H1 (cell line): ENCODE measurements around the gene PRADC1. TPM values are rescaled to one million over a fixed set of nuclear protein-coding genes. Genes with fewer than 3 reads are reported as not detected.

ENCODE experiments used
- CTCF ChIA-PET: fragments of 300-600 bp; sonication (Branson Sonifier 250); formaldehyde crosslinking; loops from one replicate; lab custom pipeline; 2021; ENCODE audit not compliant: partially characterized antibody; lab: Charles Lee
- POLR2A ChIA-PET: fragments of 300-600 bp; sonication (Branson Sonifier 250); formaldehyde crosslinking; loops from one replicate; lab custom pipeline; 2021; ENCODE audit warnings: inconsistent platforms; ENCODE audit not compliant: partially characterized antibody; lab: Charles Lee
- DNase-seq, 2 experiments: peaks; one replicate each; pipeline versions ENCODE4 v3.0.0 to v3.0.0-alpha.2; 2010 to 2022; ENCODE audit warnings: low spot score in 2 of 2, low read depth in 1 of 2, mixed read lengths in 1 of 2
- FAIRE-seq: peaks from 2 replicates; lab custom pipeline; 2011; peaks lifted over from hg19 to GRCh38; lab: Jason Lieb, UNC
- H2AFZ ChIP-seq: 2 replicates; pipeline ENCODE4 v1.8.1; 2012; ENCODE audit warnings: low read length, inconsistent platforms
- H2AK5ac ChIP-seq: 2 replicates; pipeline ENCODE4 v1.6.1; 2013; ENCODE audit warnings: low read depth, low read length
- H2BK120ac ChIP-seq: replicated peaks from 2 replicates; pipeline ENCODE3; 2013; ENCODE audit warnings: low read depth, low read length, inconsistent platforms
- H2BK12ac ChIP-seq: 2 replicates; pipeline ENCODE4 v1.6.1; 2013; ENCODE audit warnings: low read depth, low read length
- H2BK15ac ChIP-seq: 2 replicates; pipeline ENCODE4 v1.6.1; 2013; ENCODE audit warnings: low read length
- H2BK20ac ChIP-seq: 2 replicates; pipeline ENCODE4 v1.6.1; 2013; ENCODE audit warnings: low read length
- H2BK5ac ChIP-seq: 2 replicates; pipeline ENCODE4 v1.6.1; 2013; ENCODE audit warnings: low read depth, low read length
- H3K14ac ChIP-seq: 2 replicates; pipeline ENCODE4 v1.6.1; 2013; ENCODE audit warnings: inconsistent platforms; ENCODE audit not compliant: insufficient read length
- H3K18ac ChIP-seq: 2 replicates; pipeline ENCODE4 v1.6.1; 2013; ENCODE audit warnings: low read length; ENCODE audit errors: extremely low read depth
- H3K23ac ChIP-seq: 2 replicates; pipeline ENCODE4 v1.6.1; 2013; ENCODE audit warnings: inconsistent platforms; ENCODE audit not compliant: insufficient read length
- H3K23me2 ChIP-seq: 2 replicates; pipeline ENCODE4 v1.6.1; 2013; ENCODE audit warnings: low read depth, low read length
- H3K27ac ChIP-seq: 2 replicates; pipeline ENCODE4 v1.6.1; 2011; ENCODE audit warnings: low read depth, low read length, inconsistent platforms
- H3K27me3 ChIP-seq, 4 experiments: replicated peaks in 1 of 4; 1 replicate in 1 of 4; 2 replicates in 3 of 4; pipeline versions ENCODE4 v1.6.1 to v1.8.1; 2011 to 2013; ENCODE audit warnings: low read length in 3 of 4, mild to moderate bottlenecking in 3 of 4, inconsistent platforms in 2 of 4, mixed read lengths in 2 of 4, moderate library complexity in 1 of 4; ENCODE audit not compliant: control insufficient read depth in 3 of 4, insufficient read depth in 3 of 4; ENCODE audit errors: extremely low read depth in 1 of 4
- H3K36me3 ChIP-seq, 4 experiments: 2 replicates each; pipeline versions ENCODE4 v1.6.1 to v1.8.1; 2011 to 2013; ENCODE audit warnings: mild to moderate bottlenecking in 4 of 4, low read length in 3 of 4, moderate library complexity in 2 of 4, control low read depth in 1 of 4, inconsistent platforms in 1 of 4; ENCODE audit not compliant: insufficient read depth in 4 of 4, control insufficient read depth in 2 of 4
- H3K4ac ChIP-seq: replicated peaks from 2 replicates; pipeline ENCODE3; 2013; ENCODE audit warnings: low read length, low read depth, mixed read lengths, inconsistent platforms; ENCODE audit not compliant: insufficient read length
- H3K4me1 ChIP-seq, 4 experiments: replicated peaks in 1 of 4; 1 replicate in 1 of 4; 2 replicates in 3 of 4; pipeline versions ENCODE4 v1.6.1 to v1.8.1; 2011 to 2013; ENCODE audit warnings: low read length in 3 of 4, inconsistent platforms in 2 of 4, mixed read lengths in 1 of 4; ENCODE audit not compliant: insufficient read depth in 4 of 4, control insufficient read depth in 3 of 4
- H3K4me2 ChIP-seq, 2 experiments: 2 replicates each; pipeline versions ENCODE4 v1.6.1 to v1.8.1; 2011 to 2013; ENCODE audit warnings: low read depth in 2 of 2, low read length in 2 of 2, control low read depth in 1 of 2, inconsistent platforms in 1 of 2, mild to moderate bottlenecking in 1 of 2; ENCODE audit not compliant: insufficient read depth in 1 of 2
- H3K4me3 ChIP-seq, 4 experiments: fragments of 200-600, 300-600 bp in 1 of 4; sonication (generic), shearing (Covaris generic), sonication (Bioruptor Twin) in 1 of 4; 2 replicates each; pipeline versions ENCODE4 v1.5.1 to v1.8.1; 2011 to 2016; ENCODE audit warnings: low read length in 4 of 4, low read depth in 3 of 4, control low read depth in 2 of 4, inconsistent platforms in 2 of 4, mild to moderate bottlenecking in 2 of 4, mixed read lengths in 1 of 4, moderate library complexity in 1 of 4; ENCODE audit not compliant: insufficient read depth in 2 of 4; ENCODE audit errors: extremely low read depth in 1 of 4
- H3K56ac ChIP-seq: replicated peaks from 2 replicates; pipeline ENCODE3; 2013; ENCODE audit warnings: low read depth, mild to moderate bottlenecking, mixed read lengths, low read length, inconsistent platforms; ENCODE audit not compliant: insufficient read length
- H3K79me1 ChIP-seq: 2 replicates; pipeline ENCODE4 v1.6.1; 2013; ENCODE audit warnings: low read depth, low read length, control low read depth
- H3K79me2 ChIP-seq, 2 experiments: 2 replicates each; pipeline versions ENCODE4 v1.6.1 to v1.8.1; 2012 to 2013; ENCODE audit warnings: low read length in 2 of 2, mild to moderate bottlenecking in 2 of 2, inconsistent platforms in 1 of 2; ENCODE audit not compliant: insufficient read depth in 2 of 2, control insufficient read depth in 1 of 2
- H3K9ac ChIP-seq, 4 experiments: replicated peaks in 1 of 4; 1 replicate in 1 of 4; 2 replicates in 3 of 4; pipeline versions ENCODE4 v1.6.1 to v1.8.1; 2011 to 2013; ENCODE audit warnings: low read depth in 3 of 4, low read length in 3 of 4, control low read depth in 2 of 4, mild to moderate bottlenecking in 2 of 4, moderate library complexity in 2 of 4, inconsistent platforms in 1 of 4; ENCODE audit errors: extremely low read depth in 1 of 4
- H3K9me3 ChIP-seq, 2 experiments: 2 replicates each; pipeline versions ENCODE4 v1.6.1 to v1.8.1; 2012 to 2013; ENCODE audit warnings: mild to moderate bottlenecking in 2 of 2, moderate library complexity in 2 of 2, control low read depth in 1 of 2, inconsistent platforms in 1 of 2, low read depth in 1 of 2, low read length in 1 of 2, mixed read lengths in 1 of 2; ENCODE audit not compliant: insufficient read depth in 2 of 2
- H4K20me1 ChIP-seq, 2 experiments: replicated peaks in 1 of 2; 2 replicates each; pipeline versions ENCODE3 to v1.8.1; 2011 to 2013; ENCODE audit warnings: inconsistent platforms in 2 of 2, low read length in 2 of 2, mild to moderate bottlenecking in 1 of 2; ENCODE audit not compliant: insufficient read depth in 2 of 2, control insufficient read depth in 1 of 2
- H4K5ac ChIP-seq: 2 replicates; pipeline ENCODE4 v1.6.1; 2013; ENCODE audit warnings: low read length, low read depth, mixed read lengths, inconsistent platforms; ENCODE audit not compliant: insufficient read length
- H4K8ac ChIP-seq: 2 replicates; pipeline ENCODE4 v1.8.0; 2013; ENCODE audit warnings: mild to moderate bottlenecking, moderate library complexity, low read length, inconsistent platforms; ENCODE audit not compliant: insufficient read depth; ENCODE audit errors: extremely low read depth
- H4K91ac ChIP-seq: replicated peaks from 2 replicates; pipeline ENCODE3; 2013; ENCODE audit warnings: low read length, mixed read lengths, inconsistent platforms; ENCODE audit not compliant: insufficient read length
- ATF2 ChIP-seq: IDR thresholded peaks from 2 replicates; pipeline ENCODE4 v1.6.1; 2012; ENCODE audit warnings: low read length, inconsistent platforms
- BACH1 ChIP-seq: IDR thresholded peaks from 2 replicates; pipeline ENCODE4 v1.6.1; 2012; ENCODE audit warnings: low read length, improper control_type of control experiment
- CHD1 ChIP-seq: IDR thresholded peaks from 2 replicates; pipeline ENCODE4 v1.6.1; 2012; ENCODE audit warnings: low read depth, low read length, improper control_type of control experiment
- CTCF ChIP-seq, 3 experiments: IDR thresholded peaks; 1 replicate in 2 of 3; 2 replicates in 1 of 3; pipeline versions ENCODE4 v1.5.1 to v1.6.1; 2011; ENCODE audit warnings: low read length in 3 of 3, mild to moderate bottlenecking in 3 of 3, inconsistent platforms in 2 of 3, low read depth in 1 of 3, moderate library complexity in 1 of 3; ENCODE audit not compliant: insufficient read depth in 1 of 3; ENCODE audit errors: control extremely low read depth in 1 of 3
- MAFK ChIP-seq: IDR thresholded peaks from 2 replicates; pipeline ENCODE4 v1.6.1; 2012; ENCODE audit warnings: low read depth, mild to moderate bottlenecking, improper control_type of control experiment, low read length
- POU5F1 ChIP-seq: IDR thresholded peaks from 2 replicates; pipeline ENCODE4 v1.6.1; 2011; ENCODE audit warnings: low read depth, mild to moderate bottlenecking, low read length, moderate library complexity
- TAF1 ChIP-seq: IDR thresholded peaks from 2 replicates; pipeline ENCODE4 v1.6.1; 2011; ENCODE audit warnings: mild to moderate bottlenecking, low read depth, low read length
- YY1 ChIP-seq: IDR thresholded peaks from 2 replicates; pipeline ENCODE4 v1.6.1; 2011; ENCODE audit warnings: low read depth, mild to moderate bottlenecking, low read length
- WGBS, 2 experiments: shearing (Covaris generic) in 1 of 2; methylation state at CpG; one replicate each; pipeline versions ENCODE4 v1.1.6 to v1.1.7; 2013 to 2015; ENCODE audit warnings: low lambda C conversion rate in 2 of 2, mixed read lengths in 2 of 2, inconsistent platforms in 1 of 2, low coverage in 1 of 2, missing lambda C conversion rate in 1 of 2; ENCODE audit not compliant: insufficient replicate concordance in 2 of 2, insufficient coverage in 1 of 2, insufficient read length in 1 of 2; ENCODE audit errors: extremely low coverage in 1 of 2, missing lambda C conversion rate in 1 of 2; 5-methylcytosine and 5-hydroxymethylcytosine counted together
- polyA plus RNA-seq, 7 experiments: library from polyadenylated mRNA; depleted of rRNA in 3 of 7; stranded (reverse) in 5 of 7; unstranded in 2 of 7; fragments of >200 nt in 5 of 7; fragments of 200-250 nt in 2 of 7; gene quantifications; 1 replicate in 5 of 7; 2 replicates in 1 of 7; 4 replicates in 1 of 7; pipeline versions ENCODE4 v1.2.1 to v1.2.3, GENCODE V29; 2011 to 2013; ENCODE audit warnings: missing spikeins in 2 of 7, mixed read lengths in 2 of 7
- total RNA-seq: library from RNA; stranded (reverse); fragmentation: NEBNext Ultra II Directional; extraction: Animal tissue kit (Norgen Biotek cat#: 25700); gene quantifications from 2 replicates; pipeline ENCODE4 v1.2.1, GENCODE V29; 2021

PRADC1 gene
- total and polyA plus RNA-seq, 2 of the 8 experiments (the other 6 are each of a cell fraction or from before 2014, with no cell fraction given), result 8.9 to 13.1 TPM

- FAIRE-seq, result no peak
- WGBS, 2 experiments, result 93% methylated on average over 12 of the region's 28 CpGs; no CpG with 5 or more reads in 1 of the 2 experiments
- TF ChIP-seq YY1, result no peak
- TF ChIP-seq MAFK, result no peak
- TF ChIP-seq TAF1, result no peak
- no peak for TF ChIP-seq BACH1
- TF ChIP-seq CHD1, result no peak
- TF ChIP-seq ATF2, result no peak
- no peak for TF ChIP-seq CTCF (IDR thresholded peaks at IDR 0.05; ENCODE audit: control extremely low read depth in 1 of 3, insufficient read depth in 1 of 3, low read depth in 1 of 3, low read length in 3 of 3)
- TF ChIP-seq POU5F1, result no peak
These were observed 32.4 kb upstream of the PRADC1 start for GRCh38 chr2:73265298-73266060.

More at GRCh38 chr2:73265298-73266060, 32.4 kb upstream of the PRADC1 start:
- Histone ChIP-seq H2BK5ac (no peak overlapping the region), H3K4me1 (peaks cover 0 to 13% (median 8%) of the 10 kb centered on the region in 4 experiments; a peak in 5 of 7 replicates), H2BK12ac (no peak overlapping the region), H3K4me3 (no peak overlapping the region), H3K23me2 (peaks cover 10% of the 10 kb centered on the region; the same call in 1 of the 2 replicates), H3K9me3 (no peaks in the 10 kb centered on the region), H2BK15ac (no peak overlapping the region), H3K79me1 (peaks cover 7% of the 10 kb centered on the region; the same call in 1 of the 2 replicates), H3K56ac (no peak overlapping the region), H2BK20ac (no peak overlapping the region), H3K23ac (no peak overlapping the region), H2AFZ (no peak overlapping the region), H2BK120ac (no peak overlapping the region), H4K5ac (no peak overlapping the region), H4K8ac (no peak overlapping the region), H3K36me3 (peaks cover 0 to 11% (median 4%) of the 10 kb centered on the region in 4 experiments; a peak in 4 of 8 replicates), H3K14ac (no peak overlapping the region), H3K27ac (no peak overlapping the region), H2AK5ac (no peak overlapping the region), H3K27me3 (peaks cover 0 to 22% (median 16%) of the 10 kb centered on the region in 4 experiments; a peak in 6 of 7 replicates), H3K4me2 (no peak overlapping the region), H4K91ac (no peak overlapping the region), H3K18ac (no peak overlapping the region), H3K4ac (no peak overlapping the region), H3K79me2 (no peaks in the 10 kb centered on the region; a peak in 1 of 4 replicates), H3K9ac (no peak overlapping the region), H4K20me1 (peaks cover 7 to 33% of the 10 kb centered on the region in 2 experiments)
- POLR2A ChIA-PET, result interaction anchor here (1.6 to 4.6 kb wide), 3 partner anchors 8 to 31 kb away, joined by 4 to 22 read pairs (median 22); partner anchors contain the start of gene CCT7
- CTCF ChIA-PET, result interaction anchor here (1.2 to 3.9 kb wide), 2 partner anchors 24 kb away, joined by 6 to 24 read pairs; no protein-coding TSS in a partner anchor
- DNase-seq, result no peak
